HG02798 (cell line): ENCODE measurements around the gene ACSF2.

Experiments
- ATAC-seq: cut with Tn5 transposase; IDR thresholded peaks from one replicate; pipeline ENCODE4 v1.9.1; 2021; ENCODE audit warnings: mild to moderate bottlenecking; ENCODE audit not compliant: unreplicated experiment, poor library complexity

ACSF2 gene

GRCh38 chr17:50492214-50492613, 66.2 kb downstream of the ACSF2 start:
- no peak for ATAC-seq

- ATAC-seq, result no peak
Observed at GRCh38 chr17:50493744-50494143, 67.7 kb downstream of the ACSF2 start.

- no peak for ATAC-seq
Observed at GRCh38 chr17:50495217-50495823, 69.3 kb downstream of the ACSF2 start.

GRCh38 chr17:50495918-50496317, 69.9 kb downstream of the ACSF2 start:
- no peak for ATAC-seq

- ATAC-seq, result no peak
Observed at GRCh38 chr17:50498021-50498874, 72.2 kb downstream of the ACSF2 start.

- ATAC-seq, result no peak
Observed at GRCh38 chr17:50499270-50499669, 73.3 kb downstream of the ACSF2 start.

GRCh38 chr17:50499721-50500120, 73.7 kb downstream of the ACSF2 start:
- ATAC-seq, result no peak

GRCh38 chr17:50501054-50501453, 75.0 kb downstream of the ACSF2 start:
- ATAC-seq, result no peak

- no peak for ATAC-seq
Observed at GRCh38 chr17:50502301-50502990, 76.4 kb downstream of the ACSF2 start.

- ATAC-seq, result no peak
Observed at GRCh38 chr17:50505591-50506130, 79.6 kb downstream of the ACSF2 start.

- no peak for ATAC-seq
Observed at GRCh38 chr17:50506298-50506697, 80.3 kb downstream of the ACSF2 start.

- peak; percentile 38 for ATAC-seq
Observed at GRCh38 chr17:50507871-50508572, 82.0 kb downstream of the ACSF2 start, which contains the start of gene MYCBPAP. MYCBPAP (plus strand) TSS chr17:50508439; CDS start chr17:50508675, 236 bp downstream.

- no peak for ATAC-seq
Observed at GRCh38 chr17:50508573-50509460, 82.8 kb downstream of the ACSF2 start.

GRCh38 chr17:50511058-50511457, 85.0 kb downstream of the ACSF2 start:
- ATAC-seq, result peak; percentile 70

- no peak for ATAC-seq
Observed at GRCh38 chr17:50513495-50513894, 87.5 kb downstream of the ACSF2 start.

GRCh38 chr17:50514388-50514787, 88.4 kb downstream of the ACSF2 start:
- no peak for ATAC-seq

- no peak for ATAC-seq
Observed at GRCh38 chr17:50514936-50515702, 89.1 kb downstream of the ACSF2 start.

- no peak for ATAC-seq
Observed at GRCh38 chr17:50517011-50517410, 91.0 kb downstream of the ACSF2 start.
